Epithelial cell of esophagus (primary cell): Measurements from ENCODE around the gene NLE1.

ENCODE experiments used
- DNase-seq: peaks from one replicate; pipeline ENCODE4 v3.0.0; 2010; ENCODE audit warnings: low read depth
- H3K4me3 ChIP-seq: 2 replicates; pipeline ENCODE4 v1.5.1; 2011; ENCODE audit warnings: mild to moderate bottlenecking, low read length, control low read depth
- TF ChIP-seq, protein P1 (sequence below): IDR thresholded peaks from 2 replicates; pipeline ENCODE4 v1.5.1; 2011; ENCODE audit warnings: low read depth, mild to moderate bottlenecking, low read length, control low read depth, inconsistent platforms; ENCODE audit not compliant: insufficient read depth; ENCODE audit errors: missing control alignments

The NLE1 gene

DNA sequence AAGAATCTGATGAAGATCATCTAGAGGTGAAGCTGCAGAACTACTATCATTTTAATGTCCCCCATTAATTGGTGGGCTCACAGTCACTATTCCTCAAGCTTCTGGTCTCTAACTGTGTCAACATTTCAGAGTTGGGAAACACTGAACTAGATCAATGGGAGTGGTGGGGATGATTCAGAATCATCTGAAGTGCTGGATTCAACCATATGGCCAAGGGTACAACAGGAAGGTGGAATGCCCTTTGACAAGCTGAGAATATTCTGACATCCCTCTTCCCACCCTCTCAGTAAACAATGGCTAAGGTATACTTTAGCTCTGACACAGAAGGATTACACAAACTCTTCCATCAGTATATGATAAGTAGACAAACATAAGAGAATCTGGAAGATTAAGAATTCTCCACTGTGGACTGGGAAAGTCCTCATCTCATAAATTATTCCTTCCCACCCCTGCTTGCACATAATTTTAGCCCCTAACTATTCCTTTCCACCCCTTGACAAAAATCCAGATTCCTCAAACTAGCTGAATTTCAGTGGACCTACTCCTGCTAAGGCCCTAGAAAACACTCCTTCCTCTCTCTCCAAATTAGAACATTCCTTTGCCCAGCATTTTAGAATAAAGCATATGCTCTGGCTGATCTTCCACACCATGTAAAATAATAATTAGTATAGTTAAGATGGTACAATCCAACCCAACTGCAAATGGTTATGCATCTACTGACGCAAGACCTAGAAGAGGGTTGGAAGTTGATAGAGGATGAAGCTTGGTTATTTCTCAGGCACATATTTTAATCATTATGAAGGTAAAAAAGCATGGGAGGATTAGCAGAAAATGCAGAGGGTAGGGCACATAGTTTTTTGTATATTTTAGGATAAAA, 62.3 kb downstream of the NLE1 start:
- peak; percentile 93 for DNase-seq
- TF ChIP-seq, protein P1, sequence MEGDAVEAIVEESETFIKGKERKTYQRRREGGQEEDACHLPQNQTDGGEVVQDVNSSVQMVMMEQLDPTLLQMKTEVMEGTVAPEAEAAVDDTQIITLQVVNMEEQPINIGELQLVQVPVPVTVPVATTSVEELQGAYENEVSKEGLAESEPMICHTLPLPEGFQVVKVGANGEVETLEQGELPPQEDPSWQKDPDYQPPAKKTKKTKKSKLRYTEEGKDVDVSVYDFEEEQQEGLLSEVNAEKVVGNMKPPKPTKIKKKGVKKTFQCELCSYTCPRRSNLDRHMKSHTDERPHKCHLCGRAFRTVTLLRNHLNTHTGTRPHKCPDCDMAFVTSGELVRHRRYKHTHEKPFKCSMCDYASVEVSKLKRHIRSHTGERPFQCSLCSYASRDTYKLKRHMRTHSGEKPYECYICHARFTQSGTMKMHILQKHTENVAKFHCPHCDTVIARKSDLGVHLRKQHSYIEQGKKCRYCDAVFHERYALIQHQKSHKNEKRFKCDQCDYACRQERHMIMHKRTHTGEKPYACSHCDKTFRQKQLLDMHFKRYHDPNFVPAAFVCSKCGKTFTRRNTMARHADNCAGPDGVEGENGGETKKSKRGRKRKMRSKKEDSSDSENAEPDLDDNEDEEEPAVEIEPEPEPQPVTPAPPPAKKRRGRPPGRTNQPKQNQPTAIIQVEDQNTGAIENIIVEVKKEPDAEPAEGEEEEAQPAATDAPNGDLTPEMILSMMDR, result no peak
- H3K4me3 ChIP-seq, result no peak overlapping the region
